Natural killer cell (primary cell): ENCODE measurements around the gene FUT4. TPM values are rescaled to one million over a fixed set of nuclear protein-coding genes. Genes with fewer than 3 reads are reported as not detected.
"Not testable (repeated sequence)": the region's sequence is repeated elsewhere in the genome, so short reads cannot be mapped to it uniquely, and the experiment has no call there.

Experiments used
- ATAC-seq, 3 donors: fragments of 150-1000 bp in 2 of 3; fragments of 200-7000 bp in 1 of 3; cut with Tn5 transposase; 1 replicate in 1 of 3; 2 replicates in 2 of 3; pipeline ENCODE4 v1.10.0; 2021; ENCODE audit warnings: mild to moderate bottlenecking in 2 of 3, moderate library complexity in 2 of 3
- DNase-seq, 2 donors: peaks; one replicate each; pipeline versions ENCODE4 v3.0.0 to v3.0.0-alpha.2; 2013 to 2021; ENCODE audit warnings: mixed read lengths in 1 of 2
- H3K27ac ChIP-seq: one replicate; pipeline ENCODE4 v1.5.1; 2013; ENCODE audit warnings: mild to moderate bottlenecking, low read length
- H3K27me3 ChIP-seq: one replicate; pipeline ENCODE4 v1.6.1; 2013; ENCODE audit warnings: low read length; ENCODE audit not compliant: control insufficient read depth, insufficient read depth
- H3K36me3 ChIP-seq: one replicate; pipeline ENCODE4 v1.6.1; 2013; ENCODE audit warnings: low read length; ENCODE audit not compliant: control insufficient read depth, insufficient read depth
- H3K4me1 ChIP-seq: one replicate; pipeline ENCODE4 v1.6.1; 2013; ENCODE audit warnings: low read length; ENCODE audit not compliant: control insufficient read depth, insufficient read depth
- H3K4me3 ChIP-seq: one replicate; pipeline ENCODE4 v1.5.1; 2013; ENCODE audit warnings: low read length
- H3K9me3 ChIP-seq: one replicate; pipeline ENCODE4 v1.6.1; 2013; ENCODE audit warnings: low read length; ENCODE audit not compliant: control insufficient read depth, insufficient read depth
- H3K27ac Mint-ChIP-seq, 2 donors: one replicate each; pipeline ENCODE4 v1.8.0; 2022; ENCODE audit warnings: mild to moderate bottlenecking in 2 of 2, mixed read lengths in 2 of 2, moderate library complexity in 1 of 2
- H3K27me3 Mint-ChIP-seq, 2 donors: one replicate each; pipeline ENCODE4 v1.8.0; 2022; ENCODE audit warnings: low read depth in 2 of 2, mixed read lengths in 2 of 2
- H3K36me3 Mint-ChIP-seq: one replicate; pipeline ENCODE4 v1.8.0; 2022; ENCODE audit warnings: mixed read lengths
- H3K4me1 Mint-ChIP-seq, 2 donors: one replicate each; pipeline ENCODE4 v1.8.0; 2022; ENCODE audit warnings: mixed read lengths in 2 of 2
- H3K4me3 Mint-ChIP-seq: one replicate; pipeline ENCODE4 v1.8.0; 2022; ENCODE audit warnings: mild to moderate bottlenecking, moderate library complexity, mixed read lengths
- H3K9me3 Mint-ChIP-seq, 2 donors: one replicate each; pipeline ENCODE4 v1.8.0; 2022; ENCODE audit warnings: mixed read lengths in 2 of 2
- CTCF ChIP-seq: fragments of 200-600 bp; IDR thresholded peaks from one replicate; pipeline ENCODE4 v1.8.0; 2022; ENCODE audit warnings: antibody characterized with exemption
- WGBS: methylation state at CpG from one replicate; pipeline ENCODE4 v1.1.7; 2013; ENCODE audit warnings: missing lambda C conversion rate; ENCODE audit not compliant: insufficient coverage; 5-methylcytosine and 5-hydroxymethylcytosine counted together
- intact Hi-C: fragments of 100-400 bp; cut with micrococcal nuclease; formaldehyde crosslinking; loops from one replicate; pipeline ENCODE4 v1.14.2; 2022
- total RNA-seq, 4 donors: library from RNA; stranded (reverse); fragments of 120-200 nt in 1 of 4; gene quantifications; one replicate each; pipeline versions ENCODE4 v1.2.3 to v1.2.4, GENCODE V29; 2013 to 2022

FUT4 gene
- total RNA-seq, 3 donors from 2014 or later (not counting 1 experiment from before 2014, with no cell fraction given): 4.4 to 7.5 (median 5.6) TPM

- H3K36me3 Mint-ChIP-seq: no peaks in the 10 kb centered on the region
- DNase-seq: no peak
- H3K4me3 Mint-ChIP-seq: no peak overlapping the region
These were observed 10.2 kb downstream of the FUT4 start for GRCh38 chr11:94553938-94554337.

GRCh38 chr11:94555752-94556329 lies 12.1 kb downstream of the FUT4 start:
- H3K27me3 ChIP-seq, H3K9me3 ChIP-seq, H3K4me1 Mint-ChIP-seq, H3K27me3 Mint-ChIP-seq, ATAC-seq, H3K4me1 ChIP-seq, H3K27ac ChIP-seq, H3K36me3 ChIP-seq, H3K27ac Mint-ChIP-seq, H3K4me3 ChIP-seq, DNase-seq, H3K36me3 Mint-ChIP-seq, H3K9me3 Mint-ChIP-seq, intact Hi-C loops, H3K4me3 Mint-ChIP-seq: not testable (repeated sequence)
- WGBS: 89% methylated on average over 6 of the region's 8 CpGs

More at GRCh38 chr11:94553938-94554337, 10.2 kb downstream of the FUT4 start:
- no peaks in the 10 kb centered on the region for H3K36me3 ChIP-seq
- Mint-ChIP-seq H3K9me3 (no peaks in the 10 kb centered on the region), H3K27me3 (no peaks in the 10 kb centered on the region), H3K4me1 (peaks cover 10 to 19% of the 10 kb centered on the region in 2 donors), H3K27ac (no peak overlapping the region)
- H3K9me3 ChIP-seq: no peaks in the 10 kb centered on the region
- no peak for ATAC-seq
- H3K27me3 ChIP-seq: no peaks in the 10 kb centered on the region
- no peaks in the 10 kb centered on the region for H3K4me1 ChIP-seq
- TF ChIP-seq CTCF: no peak
- H3K27ac ChIP-seq: no peak overlapping the region
- intact Hi-C loops: no loop called here
- 0% methylated on average over 1 of the region's 1 CpG for WGBS
- H3K4me3 ChIP-seq: no peak overlapping the region

GRCh38 chr11:94557421-94557820 lies 13.7 kb downstream of the FUT4 start:
- H3K4me1 ChIP-seq: no peaks in the 10 kb centered on the region
- ATAC-seq: no peak
- no peak for DNase-seq
- intact Hi-C loops: no loop called here
- H3K36me3 Mint-ChIP-seq: no peaks in the 10 kb centered on the region
- H3K27ac ChIP-seq: no peak overlapping the region
- no peaks in the 10 kb centered on the region for H3K36me3 ChIP-seq
- no peaks in the 10 kb centered on the region for H3K9me3 ChIP-seq
- H3K4me3 Mint-ChIP-seq: no peak overlapping the region
- H3K4me3 ChIP-seq: no peak overlapping the region
- no peak for TF ChIP-seq CTCF
- no peaks in the 10 kb centered on the region for H3K27me3 Mint-ChIP-seq
- H3K9me3 Mint-ChIP-seq: no peaks in the 10 kb centered on the region
- no peaks in the 10 kb centered on the region for H3K27me3 ChIP-seq
- peaks cover 4 to 5% of the 10 kb centered on the region in 2 donors for H3K4me1 Mint-ChIP-seq
- H3K27ac Mint-ChIP-seq: no peak overlapping the region

GRCh38 chr11:94557992-94558391 lies 14.3 kb downstream of the FUT4 start:
- WGBS: 88% methylated on average over 1 of the region's 1 CpG
- H3K27ac ChIP-seq: no peak overlapping the region
- H3K4me1 ChIP-seq: no peaks in the 10 kb centered on the region

More at GRCh38 chr11:94557992-94558391, 14.3 kb downstream of the FUT4 start:
- DNase-seq (no peak), ATAC-seq (no peak)
- TF ChIP-seq CTCF: no peak
- H3K27ac Mint-ChIP-seq: no peak overlapping the region
- intact Hi-C loops: no loop called here
- Histone ChIP-seq H3K9me3 (no peaks in the 10 kb centered on the region), H3K4me3 (no peak overlapping the region), H3K36me3 (no peaks in the 10 kb centered on the region), H3K27me3 (no peaks in the 10 kb centered on the region)
- H3K27me3 Mint-ChIP-seq: no peaks in the 10 kb centered on the region
- H3K36me3 Mint-ChIP-seq: no peaks in the 10 kb centered on the region
- peaks cover 4 to 5% of the 10 kb centered on the region in 2 donors for H3K4me1 Mint-ChIP-seq
- H3K9me3 Mint-ChIP-seq: no peaks in the 10 kb centered on the region
- H3K4me3 Mint-ChIP-seq: no peak overlapping the region
